ENCODE results near the gene VCP. TPM values are rescaled to one million over a fixed set of nuclear protein-coding genes. Genes with fewer than 3 reads are reported as not detected.
A peak's percentile ranks its signal among the peaks of the same experiment; 100 is the strongest.

The VCP gene
- total RNA-seq, 4 donors from 2014 or later = 124 to 244 (median 150) TPM

DNA sequence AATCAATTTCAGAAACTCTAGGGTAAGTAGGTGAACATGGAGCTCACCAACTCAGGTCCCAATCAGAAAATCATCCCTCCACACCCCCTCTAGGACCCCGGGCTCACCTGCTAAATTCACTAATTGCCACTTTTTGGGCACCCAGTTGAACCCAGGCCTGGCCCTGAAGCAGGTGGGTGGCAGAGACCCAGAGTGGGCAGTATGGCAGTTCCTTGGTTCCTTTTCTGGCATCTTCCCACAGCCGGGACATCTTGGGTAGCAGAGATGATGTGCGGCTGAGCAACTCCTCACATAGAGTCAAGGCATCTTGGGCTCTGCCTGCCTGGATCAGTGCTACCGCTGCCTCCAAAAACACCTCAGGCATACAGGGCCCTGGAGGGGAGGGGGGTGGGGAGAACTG lies 2.9 kb upstream of the VCP start:
- no peaks in the 10 kb centered on the region for H3K9me3 ChIP-seq
- no peaks in the 10 kb centered on the region for H3K27me3 ChIP-seq
- TF ChIP-seq POLR2A (IDR thresholded peaks at IDR 0.05) = no peak
- no peak for TF ChIP-seq CTCF (IDR thresholded peaks at IDR 0.05)
- H3K4me3 ChIP-seq = no peak overlapping the region
- no peaks in the 10 kb centered on the region for H3K36me3 ChIP-seq
- H3K4me1 ChIP-seq = peaks cover 8 to 25% (median 12%) of the 10 kb centered on the region in 4 donors
- no peak overlapping the region for H3K27ac ChIP-seq
- no peak for DNase-seq

DNA sequence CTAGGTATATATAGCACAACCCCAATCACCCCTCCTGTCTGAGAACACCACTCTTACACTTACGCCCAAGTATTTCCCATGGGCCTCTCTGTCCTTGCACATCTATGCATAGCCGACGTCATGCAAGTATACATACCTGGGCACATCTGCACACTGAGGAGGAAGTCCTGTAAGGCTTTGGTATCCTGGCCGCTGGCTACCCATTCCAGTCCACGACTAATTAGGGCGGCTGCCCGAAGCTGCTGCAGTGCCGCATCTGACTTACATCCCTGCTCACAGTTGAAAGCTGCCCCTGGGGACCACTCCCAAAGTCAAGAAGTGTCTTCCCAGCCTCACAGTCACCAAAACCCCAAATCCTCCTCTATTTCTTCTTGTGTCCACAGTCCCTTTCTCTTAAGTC lies 2.4 kb upstream of the VCP start:
- no peaks in the 10 kb centered on the region for H3K36me3 ChIP-seq
- no peak overlapping the region for H3K27ac ChIP-seq
- no peaks in the 10 kb centered on the region for H3K9me3 ChIP-seq
- DNase-seq = no peak
- H3K4me1 ChIP-seq = peaks cover 8 to 27% (median 17%) of the 10 kb centered on the region in 4 donors
- no peaks in the 10 kb centered on the region for H3K27me3 ChIP-seq
- H3K4me3 ChIP-seq = no peak overlapping the region
- TF ChIP-seq POLR2A (IDR thresholded peaks at IDR 0.05) (no peak), CTCF (IDR thresholded peaks at IDR 0.05) (no peak)

- TF ChIP-seq CTCF (IDR thresholded peaks at IDR 0.05) (no peak), POLR2A (IDR thresholded peaks at IDR 0.05) (no peak)
- peaks cover 8 to 32% (median 17%) of the 10 kb centered on the region in 4 donors for H3K4me1 ChIP-seq
- no peaks in the 10 kb centered on the region for H3K9me3 ChIP-seq
- H3K27ac ChIP-seq = no peak overlapping the region
- H3K36me3 ChIP-seq = no peaks in the 10 kb centered on the region
- no peak for DNase-seq
- H3K4me3 ChIP-seq = no peak overlapping the region
- H3K27me3 ChIP-seq = no peaks in the 10 kb centered on the region
These were observed 1.7 kb upstream of the VCP start for GRCh38 chr9:35074141-35074540.

DNA sequence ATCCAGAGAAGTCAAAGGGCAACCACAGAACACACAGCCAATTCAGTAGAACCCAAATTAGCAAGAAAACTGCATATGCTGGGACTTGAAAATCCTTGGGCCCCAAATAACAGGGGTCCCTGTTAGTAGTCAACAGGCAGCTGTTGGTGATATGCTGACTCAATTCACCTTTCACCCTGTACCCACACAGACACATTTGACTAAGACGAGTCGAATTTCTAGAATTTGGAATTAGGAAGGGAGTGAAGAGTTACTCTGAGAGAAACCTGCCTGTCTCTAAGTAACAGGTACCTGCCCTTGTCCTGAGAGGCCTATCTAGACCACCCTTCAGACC lies 821 bp upstream of the VCP start:
- H3K4me3 ChIP-seq = peak overlapping the region in 1 of 4 donors; percentile 87
- no peaks in the 10 kb centered on the region for H3K9me3 ChIP-seq
- peak overlapping the region; percentile 97 to 100 (median 100) for H3K27ac ChIP-seq
- peaks cover 4 to 32% (median 14%) of the 10 kb centered on the region in 4 donors for H3K4me1 ChIP-seq
- DNase-seq = no peak
- TF ChIP-seq POLR2A (IDR thresholded peaks at IDR 0.05) (no peak), CTCF (IDR thresholded peaks at IDR 0.05) (no peak)
- peaks cover 0 to 2% (median 0%) of the 10 kb centered on the region in 3 donors for H3K36me3 ChIP-seq
- no peaks in the 10 kb centered on the region for H3K27me3 ChIP-seq

DNA sequence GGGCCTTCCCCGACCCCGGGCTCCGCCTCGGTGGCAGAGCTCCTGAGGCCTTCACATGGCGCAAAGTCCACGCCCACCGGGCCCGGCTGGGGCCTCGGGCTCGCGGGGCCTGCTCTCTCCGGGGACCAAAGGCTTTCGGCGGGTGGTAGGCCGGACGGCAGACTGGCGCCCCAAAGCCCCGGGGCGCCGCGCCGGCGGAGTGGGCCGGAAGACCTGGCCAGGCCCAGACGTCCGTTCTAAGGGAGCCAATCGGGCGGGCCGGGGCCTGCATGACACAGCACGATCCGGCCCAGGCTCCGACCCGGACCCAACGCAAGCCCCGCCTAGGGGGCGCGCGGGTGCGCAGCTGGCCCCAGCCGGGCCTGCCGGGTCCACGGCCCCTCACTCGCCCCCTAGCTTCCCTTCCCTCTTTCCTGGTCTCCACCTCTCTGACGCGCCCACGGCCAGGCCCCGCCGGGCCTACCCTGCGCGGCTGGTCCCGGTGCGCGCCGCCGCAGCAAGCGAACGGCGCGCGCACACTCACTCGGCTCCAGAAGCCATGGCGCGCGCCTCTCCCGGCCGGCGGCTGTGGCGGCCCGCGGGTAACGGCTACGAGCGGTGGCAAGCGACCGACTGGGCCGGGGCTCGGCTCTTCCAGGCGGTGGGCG lies 488 bp downstream of the VCP start:
- DNase-seq = peak; percentile 90 to 94 (median 91)
- Histone ChIP-seq H3K27me3 (no peaks in the 10 kb centered on the region), H3K9me3 (no peaks in the 10 kb centered on the region), H3K36me3 (peaks cover 0 to 15% (median 0%) of the 10 kb centered on the region in 3 donors), H3K27ac (peak overlapping the region; percentile 97 to 100 (median 100)), H3K4me1 (peaks cover 4 to 32% (median 14%) of the 10 kb centered on the region in 4 donors), H3K4me3 (peak overlapping the region; percentile 72 to 100 (median 84))
- TF ChIP-seq CTCF (IDR thresholded peaks at IDR 0.05) (peak in 5 of 6 experiments; percentile 20 to 43 (median 38)), POLR2A (IDR thresholded peaks at IDR 0.05) (peak in 1 of 2 donors; percentile 7)
